ENCODE measurements around the gene MRPL58. TPM values are rescaled to one million over a fixed set of nuclear protein-coding genes. Genes with fewer than 3 reads are reported as not detected.

Gene MRPL58
- total RNA-seq, 1 donor from 2014 or later = 26.8 TPM

GRCh38 chr17:74999523-74999922 is 12.9 kb upstream of the MRPL58 start:
- H3K36me3 Mint-ChIP-seq (ENCODE audit: insufficient read depth) = peaks cover 7% of the 10 kb centered on the region
- no peaks in the 10 kb centered on the region for H3K27me3 Mint-ChIP-seq
- no peaks in the 10 kb centered on the region for H3K4me1 Mint-ChIP-seq (ENCODE audit: low read depth)
- no peak overlapping the region for H3K27ac Mint-ChIP-seq
- no peak overlapping the region for H3K4me3 Mint-ChIP-seq (ENCODE audit: low read depth)
- no peak for DNase-seq (ENCODE audit: low spot score, unreplicated experiment)
- TF ChIP-seq, protein P1, sequence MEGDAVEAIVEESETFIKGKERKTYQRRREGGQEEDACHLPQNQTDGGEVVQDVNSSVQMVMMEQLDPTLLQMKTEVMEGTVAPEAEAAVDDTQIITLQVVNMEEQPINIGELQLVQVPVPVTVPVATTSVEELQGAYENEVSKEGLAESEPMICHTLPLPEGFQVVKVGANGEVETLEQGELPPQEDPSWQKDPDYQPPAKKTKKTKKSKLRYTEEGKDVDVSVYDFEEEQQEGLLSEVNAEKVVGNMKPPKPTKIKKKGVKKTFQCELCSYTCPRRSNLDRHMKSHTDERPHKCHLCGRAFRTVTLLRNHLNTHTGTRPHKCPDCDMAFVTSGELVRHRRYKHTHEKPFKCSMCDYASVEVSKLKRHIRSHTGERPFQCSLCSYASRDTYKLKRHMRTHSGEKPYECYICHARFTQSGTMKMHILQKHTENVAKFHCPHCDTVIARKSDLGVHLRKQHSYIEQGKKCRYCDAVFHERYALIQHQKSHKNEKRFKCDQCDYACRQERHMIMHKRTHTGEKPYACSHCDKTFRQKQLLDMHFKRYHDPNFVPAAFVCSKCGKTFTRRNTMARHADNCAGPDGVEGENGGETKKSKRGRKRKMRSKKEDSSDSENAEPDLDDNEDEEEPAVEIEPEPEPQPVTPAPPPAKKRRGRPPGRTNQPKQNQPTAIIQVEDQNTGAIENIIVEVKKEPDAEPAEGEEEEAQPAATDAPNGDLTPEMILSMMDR (IDR thresholded peaks at IDR 0.05; ENCODE audit: unreplicated experiment) = no peak
- H3K9me3 Mint-ChIP-seq (ENCODE audit: low read depth) = no peaks in the 10 kb centered on the region

GRCh38 chr17:75001915-75002843 is 10.3 kb upstream of the MRPL58 start:
- no peak overlapping the region for H3K4me3 Mint-ChIP-seq (ENCODE audit: low read depth)
- no peak overlapping the region for H3K27ac Mint-ChIP-seq
- H3K27me3 Mint-ChIP-seq = no peaks in the 10 kb centered on the region
- no peaks in the 10 kb centered on the region for H3K4me1 Mint-ChIP-seq (ENCODE audit: low read depth)
- H3K9me3 Mint-ChIP-seq (ENCODE audit: low read depth) = no peaks in the 10 kb centered on the region
- TF ChIP-seq, protein P1 (IDR thresholded peaks at IDR 0.05; ENCODE audit: unreplicated experiment) = no peak
- DNase-seq (ENCODE audit: low spot score, unreplicated experiment) = no peak
- H3K36me3 Mint-ChIP-seq (ENCODE audit: insufficient read depth) = peaks cover 11% of the 10 kb centered on the region

DNA sequence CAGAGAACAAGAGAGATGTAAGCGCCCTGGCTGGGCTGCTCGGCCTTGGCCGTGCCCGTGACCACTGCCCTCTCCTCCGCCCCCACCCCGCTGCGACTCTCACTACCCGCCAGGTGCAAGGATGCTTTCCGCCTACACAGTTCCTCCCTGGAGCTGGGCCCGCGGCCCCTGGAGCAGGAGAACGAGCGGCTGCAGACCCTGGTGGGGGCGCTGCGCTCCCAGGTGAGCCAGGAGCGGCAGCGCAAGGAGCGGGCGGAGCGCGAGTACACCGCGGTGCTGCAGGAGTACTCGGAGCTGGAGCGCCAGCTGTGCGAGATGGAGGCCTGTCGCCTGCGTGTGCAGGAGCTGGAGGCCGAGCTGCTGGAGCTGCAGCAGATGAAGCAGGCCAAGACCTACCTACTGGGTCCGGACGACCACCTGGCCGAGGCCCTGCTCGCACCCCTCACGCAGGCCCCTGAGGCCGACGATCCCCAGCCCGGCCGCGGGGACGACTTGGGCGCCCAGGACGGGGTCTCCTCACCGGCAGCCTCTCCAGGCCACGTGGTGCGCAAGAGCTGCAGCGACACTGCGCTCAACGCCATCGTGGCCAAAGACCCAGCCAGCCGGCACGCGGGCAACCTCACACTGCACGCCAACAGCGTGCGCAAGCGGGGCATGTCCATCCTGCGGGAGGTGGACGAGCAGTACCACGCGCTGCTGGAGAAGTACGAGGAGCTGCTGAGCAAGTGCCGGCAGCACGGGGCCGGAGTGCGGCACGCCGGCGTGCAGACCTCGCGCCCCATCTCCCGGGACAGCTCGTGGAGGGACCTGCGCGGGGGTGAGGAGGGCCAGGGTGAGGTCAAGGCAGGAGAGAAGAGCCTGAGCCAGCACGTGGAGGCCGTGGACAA is 9.2 kb upstream of the MRPL58 start:
- Mint-ChIP-seq H3K36me3 (ENCODE audit: insufficient read depth) (peaks cover 11% of the 10 kb centered on the region), H3K4me1 (ENCODE audit: low read depth) (no peaks in the 10 kb centered on the region), H3K9me3 (ENCODE audit: low read depth) (no peaks in the 10 kb centered on the region), H3K27ac (no peak overlapping the region), H3K27me3 (no peaks in the 10 kb centered on the region), H3K4me3 (ENCODE audit: low read depth) (no peak overlapping the region)
- TF ChIP-seq, protein P1 (IDR thresholded peaks at IDR 0.05; ENCODE audit: unreplicated experiment) = no peak
- no peak for DNase-seq (ENCODE audit: low spot score, unreplicated experiment)

DNA sequence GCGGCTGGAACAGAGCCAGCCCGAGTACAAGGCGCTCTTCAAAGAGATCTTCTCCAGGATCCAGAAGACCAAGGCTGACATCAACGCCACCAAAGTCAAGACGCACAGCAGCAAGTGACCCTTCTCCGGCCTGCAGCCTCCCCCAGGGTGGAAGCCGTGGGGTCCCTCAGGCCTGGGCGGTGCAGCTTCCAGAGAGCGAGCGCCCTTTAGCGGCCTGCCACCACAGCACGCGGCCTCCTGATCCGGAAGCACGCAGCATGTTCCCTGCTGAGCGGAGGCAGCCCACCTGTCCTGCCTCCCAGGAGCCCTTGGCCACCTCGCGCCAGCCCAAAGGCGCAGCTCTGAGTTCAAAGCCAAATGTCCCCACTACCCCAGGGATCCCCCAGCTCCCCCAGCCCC is 8.5 kb upstream of the MRPL58 start:
- no peaks in the 10 kb centered on the region for H3K27me3 Mint-ChIP-seq
- no peaks in the 10 kb centered on the region for H3K4me1 Mint-ChIP-seq (ENCODE audit: low read depth)
- peaks cover 11% of the 10 kb centered on the region for H3K36me3 Mint-ChIP-seq (ENCODE audit: insufficient read depth)
- no peak for DNase-seq (ENCODE audit: low spot score, unreplicated experiment)
- H3K27ac Mint-ChIP-seq = no peak overlapping the region
- TF ChIP-seq, protein P1 (IDR thresholded peaks at IDR 0.05; ENCODE audit: unreplicated experiment) = no peak
- no peaks in the 10 kb centered on the region for H3K9me3 Mint-ChIP-seq (ENCODE audit: low read depth)
- H3K4me3 Mint-ChIP-seq (ENCODE audit: low read depth) = no peak overlapping the region

DNA sequence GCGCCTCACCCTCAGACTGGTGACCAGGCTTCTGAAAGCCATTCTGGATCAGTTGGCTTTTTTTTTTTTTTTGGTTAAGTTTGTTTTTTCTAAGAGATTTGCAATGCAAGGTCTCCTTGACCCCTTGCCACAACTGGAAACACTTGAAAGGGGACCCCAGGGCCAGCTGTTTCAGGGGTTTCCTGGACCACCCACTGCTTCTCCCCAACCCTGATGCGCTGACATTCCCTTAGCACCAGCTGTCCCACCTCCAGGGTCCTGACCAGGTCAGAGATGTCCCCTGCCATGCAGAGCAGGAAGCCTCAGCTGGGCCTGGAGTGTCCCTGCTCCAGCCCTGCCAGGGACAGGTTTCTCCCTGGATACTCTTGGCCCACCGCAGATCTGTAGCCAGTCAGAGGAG is 8.1 kb upstream of the MRPL58 start:
- TF ChIP-seq, protein P1 (IDR thresholded peaks at IDR 0.05; ENCODE audit: unreplicated experiment) = no peak
- no peaks in the 10 kb centered on the region for H3K9me3 Mint-ChIP-seq (ENCODE audit: low read depth)
- no peak overlapping the region for H3K4me3 Mint-ChIP-seq (ENCODE audit: low read depth)
- no peak overlapping the region for H3K27ac Mint-ChIP-seq
- no peaks in the 10 kb centered on the region for H3K4me1 Mint-ChIP-seq (ENCODE audit: low read depth)
- peaks cover 11% of the 10 kb centered on the region for H3K36me3 Mint-ChIP-seq (ENCODE audit: insufficient read depth)
- no peaks in the 10 kb centered on the region for H3K27me3 Mint-ChIP-seq
- DNase-seq (ENCODE audit: low spot score, unreplicated experiment) = no peak
